OCI-LY1 (cell line): ENCODE data around the gene CLSTN2.

Source experiments
- EZH2 ChIP-seq: fragments of 200-600 bp; sonication (generic), shearing (Covaris generic); IDR thresholded peaks from 2 replicates; pipeline ENCODE4 v1.8.0; 2017; ENCODE audit warnings: borderline replicate concordance, mixed run types, mild to moderate bottlenecking, antibody characterized with exemption, low read length, moderate library complexity, mixed read lengths
- TF ChIP-seq, protein P1 (sequence below): fragments of 200-600 bp; sonication (generic), shearing (Covaris generic); IDR thresholded peaks from 2 replicates; pipeline ENCODE4 v1.5.1; 2017; ENCODE audit warnings: mild to moderate bottlenecking, antibody characterized with exemption, low read length, moderate library complexity, mixed read lengths

DNA sequence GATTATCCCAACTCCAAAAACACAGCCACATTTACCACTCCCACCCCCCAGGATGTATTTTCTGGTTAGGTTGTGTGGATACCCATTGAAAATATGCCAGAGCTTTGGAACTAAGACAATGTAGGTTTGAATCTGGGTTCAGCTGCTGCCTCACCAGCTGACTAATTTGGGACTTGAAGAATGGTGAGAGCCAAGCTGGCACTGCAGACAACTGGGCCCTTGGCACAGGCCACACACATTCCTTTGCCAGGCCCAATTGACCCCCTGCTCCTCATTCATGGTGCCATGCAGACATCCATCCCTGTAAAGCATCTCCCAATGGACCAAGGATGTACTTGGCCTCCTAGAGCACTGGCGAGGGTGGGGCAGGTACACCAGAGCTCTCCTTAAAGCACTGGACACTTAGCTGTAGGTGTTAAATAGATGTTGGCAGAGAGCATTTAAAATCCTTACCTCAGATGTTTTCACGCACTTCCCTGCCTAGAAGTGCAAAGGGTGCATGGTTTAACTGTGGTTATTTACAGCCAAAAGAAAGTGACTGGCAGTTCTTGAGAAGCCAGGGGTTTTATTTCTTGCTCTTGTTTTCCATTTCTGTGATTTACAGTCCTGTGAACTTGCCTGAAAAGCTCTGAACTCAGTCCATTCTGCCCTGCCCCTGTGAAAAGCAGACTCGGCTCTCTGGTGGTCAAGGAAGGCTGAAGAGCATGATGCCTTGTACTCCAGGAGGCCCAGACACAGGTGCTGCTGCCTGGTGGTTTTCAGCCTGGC lies 138.5 kb downstream of the CLSTN2 start:
- TF ChIP-seq, protein P1, sequence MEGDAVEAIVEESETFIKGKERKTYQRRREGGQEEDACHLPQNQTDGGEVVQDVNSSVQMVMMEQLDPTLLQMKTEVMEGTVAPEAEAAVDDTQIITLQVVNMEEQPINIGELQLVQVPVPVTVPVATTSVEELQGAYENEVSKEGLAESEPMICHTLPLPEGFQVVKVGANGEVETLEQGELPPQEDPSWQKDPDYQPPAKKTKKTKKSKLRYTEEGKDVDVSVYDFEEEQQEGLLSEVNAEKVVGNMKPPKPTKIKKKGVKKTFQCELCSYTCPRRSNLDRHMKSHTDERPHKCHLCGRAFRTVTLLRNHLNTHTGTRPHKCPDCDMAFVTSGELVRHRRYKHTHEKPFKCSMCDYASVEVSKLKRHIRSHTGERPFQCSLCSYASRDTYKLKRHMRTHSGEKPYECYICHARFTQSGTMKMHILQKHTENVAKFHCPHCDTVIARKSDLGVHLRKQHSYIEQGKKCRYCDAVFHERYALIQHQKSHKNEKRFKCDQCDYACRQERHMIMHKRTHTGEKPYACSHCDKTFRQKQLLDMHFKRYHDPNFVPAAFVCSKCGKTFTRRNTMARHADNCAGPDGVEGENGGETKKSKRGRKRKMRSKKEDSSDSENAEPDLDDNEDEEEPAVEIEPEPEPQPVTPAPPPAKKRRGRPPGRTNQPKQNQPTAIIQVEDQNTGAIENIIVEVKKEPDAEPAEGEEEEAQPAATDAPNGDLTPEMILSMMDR: no peak
- TF ChIP-seq EZH2: no peak
